GM19025 (cell line): ENCODE measurements around the gene SH2B2.
"Not testable (repeated sequence)": the region's sequence is repeated elsewhere in the genome, so short reads cannot be mapped to it uniquely, and the experiment has no call there.

ENCODE experiments used
- ATAC-seq: cut with Tn5 transposase; IDR thresholded peaks from one replicate; pipeline ENCODE4 v1.9.1; 2021; ENCODE audit warnings: mild to moderate bottlenecking, low read depth, moderate library complexity; ENCODE audit not compliant: unreplicated experiment

Gene SH2B2

DNA sequence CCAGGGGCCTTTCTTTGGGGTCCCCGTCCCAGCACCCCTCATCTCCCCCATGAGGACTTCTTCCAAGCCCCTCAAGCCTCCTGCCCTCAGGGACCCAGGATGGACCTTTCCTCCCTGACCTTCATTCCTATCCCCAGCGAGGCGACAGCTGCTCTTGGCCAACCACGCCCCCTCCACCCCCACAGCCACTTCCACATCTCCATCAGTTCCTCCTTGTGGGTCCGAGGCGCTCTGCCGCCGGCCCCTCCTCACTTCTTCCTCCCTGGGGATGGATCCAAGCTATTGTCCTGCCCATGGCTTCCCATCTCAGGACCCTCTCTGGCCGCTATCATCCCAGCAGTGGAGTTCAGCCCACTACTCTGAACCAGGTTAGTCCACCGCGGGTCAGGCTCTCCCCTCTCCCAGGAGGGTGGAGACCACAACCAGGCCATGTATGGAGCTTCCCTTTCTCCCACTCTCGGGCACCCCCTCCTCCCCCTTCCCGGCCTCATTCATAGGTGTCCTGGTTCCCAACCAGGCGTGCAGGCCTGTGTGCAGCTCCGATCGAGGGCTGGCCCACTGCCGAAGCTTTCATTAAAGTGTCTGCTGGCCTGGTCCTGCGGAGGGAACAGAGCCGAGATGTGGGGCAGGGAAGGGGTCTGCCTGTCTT, 1.7 kb upstream of the SH2B2 start:
- no peak for ATAC-seq

DNA sequence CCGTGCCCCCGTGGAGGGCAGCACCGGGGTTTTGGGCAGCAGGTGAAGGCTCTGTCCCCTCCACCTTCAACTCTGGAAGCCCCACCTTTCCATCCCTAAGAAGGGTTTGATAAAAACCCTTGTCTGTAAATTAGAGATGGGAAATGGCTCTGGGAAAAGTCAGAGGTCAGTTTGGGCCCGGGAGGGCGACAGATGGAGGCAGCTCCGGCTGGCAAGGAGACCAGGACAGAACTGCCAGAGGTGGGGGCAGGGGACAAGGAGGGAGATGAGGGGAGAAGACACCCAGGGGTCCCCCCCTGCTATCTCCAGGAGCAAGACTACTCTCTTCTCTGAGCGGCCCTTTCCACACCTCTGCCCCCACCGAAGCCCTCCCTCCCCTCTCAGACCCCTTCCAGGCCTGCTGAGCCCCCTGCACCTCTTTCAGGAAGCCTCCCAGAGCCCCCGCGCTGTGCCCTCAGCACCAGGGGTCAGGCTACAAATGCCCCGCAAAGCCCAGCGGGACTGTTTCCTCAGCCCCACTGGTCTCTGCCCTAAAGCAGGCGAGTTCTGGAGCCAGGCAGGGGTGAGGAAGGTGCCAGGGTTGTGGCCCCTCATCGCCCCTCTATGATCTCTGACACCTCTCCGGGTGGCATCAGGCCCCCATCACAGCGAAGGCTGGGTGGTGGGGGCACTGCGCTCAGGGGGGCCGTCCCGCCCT, 980 bp upstream of the SH2B2 start:
- no peak for ATAC-seq

DNA sequence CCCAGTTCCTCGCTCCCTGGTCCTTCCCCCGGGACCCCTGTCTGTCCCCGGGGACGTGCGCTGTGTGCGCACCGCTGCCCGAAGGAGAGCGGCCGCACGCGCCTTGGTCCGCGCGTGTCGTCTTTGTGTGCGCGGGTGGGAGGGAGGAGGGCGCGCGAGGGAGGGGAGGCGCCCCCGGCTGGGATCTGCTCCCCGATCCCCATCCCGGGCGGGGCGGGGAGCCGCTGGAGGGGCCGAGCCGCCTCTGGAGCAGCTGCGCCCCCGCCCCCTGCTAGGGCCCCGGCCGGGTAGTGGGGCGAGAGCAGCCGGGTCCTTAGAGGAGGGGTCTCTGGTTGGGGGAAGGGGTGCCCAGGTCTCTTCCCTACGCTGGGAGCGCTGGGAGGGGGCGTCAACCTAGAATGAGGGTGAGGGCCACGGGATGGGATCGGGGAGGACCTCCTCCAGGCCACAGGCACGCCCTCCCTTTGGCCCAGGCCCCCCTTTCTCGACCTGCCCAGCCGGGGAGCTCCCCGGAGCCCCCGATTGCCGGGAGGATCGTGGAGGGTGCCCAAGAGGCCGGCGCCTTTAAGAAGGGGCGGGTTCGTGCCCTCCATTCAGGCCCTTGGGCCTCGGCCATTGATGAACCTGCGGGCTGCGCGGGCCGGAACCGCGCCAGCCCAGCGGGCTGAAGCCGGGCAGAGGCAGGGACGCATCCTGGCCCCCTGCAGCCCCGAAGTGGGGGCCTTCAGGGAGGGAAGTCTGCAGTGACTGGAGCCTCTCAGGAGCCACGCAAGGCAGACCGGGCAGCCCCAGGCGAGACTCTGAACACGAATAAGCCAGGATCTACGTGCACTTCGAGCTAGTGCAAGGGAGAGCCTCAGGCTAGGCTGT, 678 bp downstream of the SH2B2 start:
- peak; percentile 5 for ATAC-seq

DNA sequence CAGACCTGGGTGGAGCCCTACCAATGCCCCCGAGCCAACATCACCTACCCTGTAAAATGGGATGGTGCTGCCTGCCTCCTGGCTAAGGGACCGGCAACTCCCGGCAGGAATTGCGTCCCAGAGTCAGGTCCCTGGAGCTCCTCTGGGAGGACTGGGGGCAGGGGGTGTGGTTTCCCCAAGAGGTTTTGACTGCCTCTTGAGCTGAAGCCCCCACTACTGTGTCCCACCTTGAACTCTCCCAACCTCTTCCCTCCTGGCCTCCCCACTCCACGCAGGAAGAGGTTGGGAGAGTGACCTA, 1.3 kb downstream of the SH2B2 start:
- no peak for ATAC-seq

DNA sequence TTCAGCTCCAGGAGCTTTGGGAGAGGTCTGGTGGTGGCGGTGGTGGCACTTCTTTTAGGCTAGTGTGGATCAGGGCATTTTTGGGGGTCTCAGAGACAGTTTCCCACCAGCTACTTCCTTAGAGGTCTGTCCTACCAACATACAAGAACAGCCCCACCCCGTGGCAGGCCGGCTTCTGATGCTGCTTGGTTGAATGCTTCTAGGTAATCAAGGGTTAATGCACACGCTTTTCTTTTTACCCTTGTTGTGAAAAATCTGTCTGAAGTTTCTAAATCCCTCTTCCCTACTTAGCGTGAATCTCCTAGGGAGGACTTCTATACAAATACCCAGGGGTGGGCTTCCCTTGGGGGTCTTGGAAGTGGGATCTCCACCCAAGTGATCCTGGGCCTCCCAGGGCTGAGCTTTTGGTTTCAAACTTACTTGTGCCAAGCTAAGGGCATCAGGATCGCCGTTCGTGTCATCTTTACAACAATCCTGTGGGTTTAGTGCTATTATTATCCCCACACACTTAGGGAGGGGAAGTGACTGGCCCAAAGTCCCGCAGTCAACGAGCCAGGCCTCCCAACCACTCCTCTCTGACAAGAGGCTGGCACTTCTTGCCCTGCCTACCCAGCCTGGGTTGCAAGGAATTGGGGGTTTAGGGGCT, 1.7 kb downstream of the SH2B2 start:
- ATAC-seq: no peak

DNA sequence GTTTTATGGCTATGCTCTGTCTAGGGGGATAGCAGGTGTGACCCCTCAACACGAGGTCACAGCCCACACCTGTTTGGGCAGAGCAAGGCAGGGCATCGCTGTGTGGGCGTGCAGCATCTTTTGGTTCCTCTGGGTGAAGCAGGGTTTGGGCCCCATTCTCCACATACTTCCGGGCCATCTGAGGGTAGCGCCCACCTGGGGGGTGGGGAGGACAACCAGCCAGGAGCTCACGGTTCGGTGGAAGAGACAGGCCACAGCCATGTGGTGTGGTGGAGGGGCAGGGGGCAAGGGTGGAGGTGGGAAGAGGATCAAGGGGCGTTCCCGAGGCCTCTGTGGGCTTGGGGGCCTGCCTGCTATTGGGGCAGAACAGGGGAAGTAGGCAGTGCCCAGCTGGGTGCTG, 2.4 kb downstream of the SH2B2 start:
- no peak for ATAC-seq

DNA sequence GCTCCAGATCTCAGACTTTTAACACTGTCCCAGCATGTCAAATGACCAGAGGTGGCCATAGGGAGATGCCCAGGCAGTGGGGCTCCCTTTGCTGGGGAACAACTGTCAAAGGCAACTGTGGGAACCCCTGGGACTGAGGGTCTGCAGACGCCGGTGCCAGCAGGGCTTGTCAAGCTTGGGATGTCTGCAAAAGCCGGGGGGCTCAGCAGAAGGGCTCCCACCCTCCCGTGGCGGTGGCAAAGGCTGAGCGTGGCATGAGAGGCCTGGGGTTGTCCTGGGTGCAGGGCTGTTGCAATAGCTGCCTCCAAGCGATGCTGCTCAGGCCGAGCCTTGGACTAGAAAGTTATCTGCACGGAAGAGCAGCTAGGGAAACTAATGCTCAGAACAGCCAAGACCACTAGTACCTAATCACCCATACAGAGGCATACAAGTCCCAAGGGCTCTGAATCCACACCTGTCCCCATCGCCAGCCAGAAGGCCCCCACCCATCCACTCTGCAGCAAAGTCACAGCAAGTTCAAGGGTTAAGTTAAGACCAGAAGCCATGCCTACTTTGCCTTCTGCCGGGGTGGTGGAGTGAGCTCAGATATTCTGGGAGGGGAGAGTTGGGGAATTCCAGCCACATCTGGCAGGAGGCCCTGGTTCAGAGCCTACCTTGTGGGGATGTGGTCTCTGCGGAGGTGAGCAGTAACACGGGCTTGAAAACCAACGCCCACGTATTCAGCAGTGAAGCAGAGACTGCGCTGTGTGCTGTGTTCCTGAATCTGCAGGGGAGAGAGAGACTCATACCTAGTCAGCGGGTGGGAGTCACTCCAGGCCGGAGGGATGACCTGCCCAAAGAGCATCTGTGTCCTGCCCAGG, 4.6 kb downstream of the SH2B2 start:
- ATAC-seq: peak; percentile 43

DNA sequence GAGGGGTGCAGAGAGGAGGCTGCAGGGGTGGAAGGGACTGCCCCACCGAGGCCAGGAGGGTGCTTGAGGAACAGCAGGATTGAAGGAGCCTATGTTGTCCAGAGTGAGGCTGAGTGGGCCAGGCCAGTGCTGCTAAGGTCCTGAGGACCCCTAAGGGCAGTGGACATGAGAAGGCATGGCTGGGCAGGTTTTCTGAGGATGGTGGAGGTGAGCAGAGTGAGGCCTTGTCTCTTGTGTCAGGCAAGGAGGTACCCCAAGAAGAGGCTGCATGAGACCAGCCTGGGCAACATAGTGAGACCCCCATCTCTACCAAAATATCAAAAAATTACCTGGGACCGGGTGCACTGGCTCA, 5.2 kb downstream of the SH2B2 start:
- ATAC-seq: no peak

DNA sequence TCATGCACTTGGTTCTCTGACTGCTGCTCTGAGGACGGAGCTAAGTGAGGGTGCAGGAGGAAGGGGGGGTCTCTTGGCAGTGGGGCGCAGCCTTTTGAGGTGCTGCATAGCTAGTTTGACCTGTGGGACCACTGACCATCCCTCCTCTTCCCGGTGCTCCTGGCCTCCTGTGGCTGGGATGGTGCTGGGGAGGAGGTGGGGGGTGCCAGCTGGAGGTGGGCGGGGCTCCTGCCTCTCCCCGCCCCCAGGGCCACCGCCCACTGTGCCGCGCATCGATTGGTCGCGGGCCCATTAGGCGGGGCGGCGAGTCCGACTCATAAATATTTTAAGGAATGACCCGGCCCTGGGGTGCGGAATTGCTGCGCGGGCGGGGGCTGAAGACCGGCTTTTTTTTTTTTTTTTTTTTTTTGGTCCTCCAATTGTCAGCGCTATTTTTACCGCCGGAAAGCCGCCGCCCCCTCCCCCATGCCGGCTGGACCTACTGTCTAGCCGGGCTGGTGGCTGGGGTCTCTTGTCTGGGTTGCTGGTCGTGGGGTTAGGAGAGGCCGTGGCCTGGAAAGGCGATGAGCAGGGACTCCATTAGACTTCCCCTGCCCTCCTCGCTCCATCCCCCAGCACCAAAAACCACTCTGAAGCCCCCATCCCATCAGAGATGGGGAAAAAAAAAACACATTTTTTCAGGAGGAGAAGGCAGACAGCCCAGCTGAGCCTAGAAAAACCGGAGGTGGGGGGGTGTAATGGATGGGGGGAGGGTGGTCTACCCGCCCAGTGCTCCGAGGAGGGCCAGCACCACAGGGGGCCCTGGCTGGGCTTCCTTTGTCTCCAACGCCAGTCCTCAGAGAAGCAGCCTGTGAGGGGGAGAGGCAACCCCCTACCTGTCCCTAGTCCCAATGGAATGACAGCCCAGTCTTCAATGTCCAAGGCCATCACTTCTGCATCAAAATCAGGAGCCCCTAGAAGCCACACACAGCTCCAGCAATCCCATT, 6.4 kb downstream of the SH2B2 start:
- no peak for ATAC-seq

DNA sequence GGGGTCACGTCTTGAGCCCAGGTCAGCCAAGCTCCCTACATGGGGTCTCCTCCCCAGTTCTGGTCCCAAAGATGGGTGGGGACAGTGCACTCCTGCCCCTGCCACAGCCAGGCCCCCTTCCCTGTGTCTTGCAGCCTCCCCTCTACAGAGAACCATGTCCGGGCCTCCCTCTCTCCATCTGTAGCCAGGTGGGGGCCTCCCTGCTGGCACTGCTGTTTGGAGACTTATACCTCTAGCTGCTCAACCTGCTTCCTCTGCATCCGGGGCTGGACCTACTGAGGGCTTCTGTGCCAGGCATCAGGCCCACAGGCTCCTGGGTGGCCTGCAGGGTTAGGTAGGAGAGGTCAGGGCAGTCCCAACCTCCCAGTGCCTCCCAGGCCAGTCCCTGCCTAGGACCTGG, 7.9 kb downstream of the SH2B2 start:
- no peak for ATAC-seq

DNA sequence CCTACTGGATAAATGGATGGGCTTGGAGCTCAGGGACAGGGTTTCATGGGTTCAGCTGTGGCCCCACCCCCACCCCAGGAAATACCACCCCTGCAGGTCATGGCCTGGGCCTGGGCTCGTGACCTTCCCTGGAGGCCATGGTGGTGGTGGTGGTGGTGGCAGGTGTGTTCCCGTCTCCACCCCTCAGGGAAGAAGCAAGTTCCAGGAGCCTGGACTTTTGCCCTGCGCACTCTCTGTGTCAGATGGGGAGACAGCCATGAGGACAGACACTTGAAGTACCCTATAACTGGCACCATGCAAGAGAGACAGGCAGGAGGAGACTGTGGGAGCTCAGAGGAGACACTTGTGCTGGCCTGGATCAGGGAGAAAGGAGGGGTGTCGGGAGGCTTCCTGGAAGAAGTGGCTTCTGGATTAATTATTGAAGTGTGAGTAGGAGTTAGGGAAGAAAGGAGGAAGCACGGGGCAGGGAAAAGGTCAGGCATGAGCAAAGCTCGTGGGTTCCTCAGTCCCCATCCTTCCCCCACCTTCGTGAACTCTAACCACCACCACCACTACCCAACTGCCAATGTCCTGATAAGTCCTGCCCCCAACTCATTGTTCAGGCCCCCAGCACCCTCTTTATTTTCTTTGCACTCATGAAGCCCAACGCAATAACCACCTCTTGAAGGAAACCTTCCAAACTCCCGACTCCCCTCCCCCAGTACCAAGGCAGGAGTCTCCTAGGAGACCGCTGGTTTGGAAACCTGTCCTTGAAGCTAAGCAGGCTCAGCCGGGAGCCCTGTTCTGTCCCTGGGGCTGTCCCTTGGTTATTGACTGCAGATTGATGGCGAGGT, 8.9 kb downstream of the SH2B2 start:
- ATAC-seq: no peak

DNA sequence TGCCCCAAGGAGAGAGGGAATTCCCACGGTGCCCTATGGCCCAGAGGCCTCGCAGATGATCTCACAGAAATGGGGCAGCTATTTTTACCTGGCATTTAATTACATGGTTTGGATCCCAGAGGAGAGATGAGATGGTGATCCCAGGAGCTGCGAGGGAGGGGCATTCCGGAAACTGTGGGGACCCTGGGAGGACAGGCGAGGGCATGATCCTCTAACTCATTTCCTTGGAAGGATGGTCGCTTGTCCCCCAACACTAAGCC, 9.4 kb downstream of the SH2B2 start:
- ATAC-seq: no peak

DNA sequence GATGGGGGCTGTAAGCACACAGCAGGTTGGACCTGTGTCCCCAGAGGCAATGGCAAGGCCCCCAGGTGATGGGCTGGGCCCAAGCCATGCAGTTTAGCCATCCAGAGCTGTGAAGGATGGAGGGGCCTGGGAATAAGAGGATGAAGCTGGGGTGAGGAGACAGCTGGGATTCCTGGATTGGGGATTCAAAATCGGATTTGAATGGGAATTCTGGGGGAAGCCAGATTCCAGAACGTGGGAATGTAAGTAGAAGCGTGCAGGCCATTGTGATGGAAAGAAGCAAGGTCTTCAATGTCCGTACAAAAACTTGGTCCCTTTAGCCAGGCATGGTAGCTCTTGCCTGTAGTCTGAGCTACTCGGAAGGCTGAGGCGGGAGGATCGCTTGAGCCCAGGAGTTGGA, 9.8 kb downstream of the SH2B2 start:
- no peak for ATAC-seq

DNA sequence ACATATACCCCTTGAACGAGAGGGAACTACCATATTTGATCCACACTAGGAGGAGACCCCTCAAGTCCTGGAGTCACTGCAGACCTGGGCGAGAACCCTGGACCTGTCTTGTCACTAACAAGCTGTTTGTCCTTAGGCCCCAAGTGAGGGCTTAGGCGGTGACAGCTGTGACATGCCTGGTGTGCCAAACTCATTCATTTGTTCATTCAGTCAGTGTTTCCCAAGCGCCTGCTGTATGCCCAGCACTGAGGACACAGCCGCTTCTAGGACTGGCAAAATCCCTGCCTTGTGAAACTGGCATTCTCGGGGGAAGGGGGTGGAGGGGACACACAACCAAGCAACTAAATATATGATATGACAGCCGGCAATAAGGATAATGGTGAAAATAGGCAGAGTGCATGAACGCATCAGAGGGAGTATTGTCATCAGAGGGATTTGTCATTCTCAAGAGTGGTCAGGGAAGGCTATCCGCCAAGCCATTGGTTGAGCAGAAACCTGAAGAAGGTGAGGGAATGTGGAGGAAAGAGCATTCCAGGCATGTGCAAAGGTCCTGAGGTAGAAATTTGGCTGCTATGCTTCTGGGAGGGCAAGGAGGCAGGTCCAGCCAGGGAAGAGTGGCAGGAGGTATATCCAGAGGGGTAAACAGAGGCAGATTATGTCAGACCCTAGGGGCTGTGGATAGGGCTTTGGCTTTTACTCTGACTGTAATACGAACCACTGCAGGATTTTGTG, 11.0 kb downstream of the SH2B2 start:
- ATAC-seq: no peak

DNA sequence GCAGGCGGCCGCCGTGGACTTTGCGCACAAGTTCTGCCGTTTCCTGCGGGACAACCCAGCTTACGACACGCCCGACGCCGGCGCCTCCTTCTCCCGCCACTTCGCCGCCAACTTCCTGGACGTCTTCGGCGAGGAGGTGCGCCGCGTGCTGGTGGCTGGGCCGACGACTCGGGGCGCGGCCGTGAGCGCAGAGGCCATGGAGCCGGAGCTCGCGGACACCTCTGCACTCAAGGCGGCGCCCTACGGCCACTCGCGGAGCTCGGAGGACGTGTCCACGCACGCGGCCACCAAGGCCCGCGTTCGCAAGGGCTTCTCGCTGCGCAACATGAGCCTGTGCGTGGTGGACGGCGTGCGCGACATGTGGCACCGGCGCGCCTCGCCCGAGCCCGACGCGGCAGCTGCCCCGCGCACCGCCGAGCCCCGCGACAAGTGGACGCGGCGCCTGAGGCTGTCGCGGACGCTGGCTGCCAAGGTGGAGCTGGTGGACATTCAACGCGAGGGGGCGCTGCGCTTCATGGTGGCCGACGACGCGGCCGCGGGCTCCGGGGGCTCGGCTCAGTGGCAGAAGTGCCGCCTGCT, 14.1 kb downstream of the SH2B2 start:
- ATAC-seq: no peak

DNA sequence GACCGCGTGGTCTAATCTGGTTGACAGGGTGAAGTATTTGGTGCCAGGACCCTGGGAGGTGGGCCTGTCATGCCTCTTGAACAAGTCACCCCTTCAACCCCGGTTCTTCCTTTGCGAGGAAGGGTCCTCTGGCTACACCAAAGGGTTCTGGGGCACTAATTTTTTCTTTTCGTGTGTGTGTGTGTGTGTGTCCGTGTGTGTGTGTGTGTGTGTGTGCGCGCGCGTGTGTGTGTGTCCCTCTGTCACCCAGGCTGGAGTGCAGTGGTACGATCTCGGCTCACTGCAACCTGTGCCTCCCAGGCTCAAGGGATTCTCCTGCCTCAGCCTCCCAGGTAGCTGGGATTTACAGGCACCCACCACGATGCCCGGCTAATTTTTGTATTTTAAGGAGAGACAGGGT, 14.7 kb downstream of the SH2B2 start:
- ATAC-seq: not testable (repeated sequence)

DNA sequence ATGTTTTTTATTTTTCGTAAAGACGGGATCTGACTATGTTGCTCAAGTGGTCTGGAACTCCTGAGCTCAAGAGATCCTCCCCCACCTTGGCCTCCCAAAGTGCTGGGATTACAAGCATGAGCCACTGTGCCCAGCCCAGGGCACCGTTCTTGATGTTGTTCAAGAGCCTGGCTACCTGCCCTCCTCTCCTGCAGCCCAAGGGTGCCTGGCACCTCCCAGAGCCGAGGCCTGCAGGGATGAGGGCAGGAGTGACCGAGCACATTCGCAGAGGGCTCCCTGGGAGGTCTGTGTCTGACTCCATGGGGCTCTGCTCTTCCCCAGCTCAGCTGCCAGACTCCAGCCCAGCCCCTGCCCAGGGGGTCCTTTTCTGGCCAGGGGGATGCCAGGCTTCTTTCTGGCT, 15.4 kb downstream of the SH2B2 start:
- no peak for ATAC-seq
